LNCaP clone FGC (cell line): Measurements from ENCODE around the gene CCDC78.

Experiments used
- DNase-seq: peaks from one replicate; pipeline ENCODE4 v3.0.0-alpha.2; 2011; ENCODE audit warnings: low read depth
- H3K4me3 ChIP-seq: 2 replicates; pipeline ENCODE4 v1.5.1; 2011; ENCODE audit warnings: mild to moderate bottlenecking, low read depth, low read length, control low read depth
- CTCF ChIP-seq: IDR thresholded peaks from 2 replicates; pipeline ENCODE4 v1.5.1; 2012; ENCODE audit warnings: mild to moderate bottlenecking; ENCODE audit not compliant: control insufficient read depth, insufficient read depth; ENCODE audit errors: extremely low read depth

CCDC78 gene

GRCh38 chr16:680967-681745 lies 45.1 kb downstream of the CCDC78 start:
- DNase-seq: peak; percentile 70
- H3K4me3 ChIP-seq: peak overlapping the region; percentile 72
- TF ChIP-seq CTCF: peak; percentile 19; the same call in 1 of the 2 replicates

- DNase-seq: no peak
- H3K4me3 ChIP-seq: peak overlapping the region; percentile 72
- no peak for TF ChIP-seq CTCF
Observed at GRCh38 chr16:680625-680945, 45.7 kb downstream of the CCDC78 start.

- peak within 1 kb of the TSS; percentile 72 for H3K4me3 ChIP-seq
- TF ChIP-seq CTCF: no peak
- no peak for DNase-seq
Observed at GRCh38 chr16:679814-680624, 46.2 kb downstream of the CCDC78 start, which contains the start of gene STUB1. STUB1 (plus strand) TSS chr16:680410; CDS start chr16:680526, 116 bp downstream.

GRCh38 chr16:678858-679813 lies 47.1 kb downstream of the CCDC78 start:
- peak overlapping the region; percentile 52 for H3K4me3 ChIP-seq
- no peak for TF ChIP-seq CTCF
- peak; percentile 59 for DNase-seq

- TF ChIP-seq CTCF: no peak
- H3K4me3 ChIP-seq: no peak overlapping the region
- DNase-seq: no peak
Observed at GRCh38 chr16:678209-678857, 47.9 kb downstream of the CCDC78 start.
